BE2C (cell line): ENCODE data around the gene GLTP. TPM values are rescaled to one million over a fixed set of nuclear protein-coding genes. Genes with fewer than 3 reads are reported as not detected.
"Not testable (repeated sequence)": the region's sequence is repeated elsewhere in the genome, so short reads cannot be mapped to it uniquely, and the experiment has no call there.

Experiments
- DNase-seq: peaks from one replicate; pipeline ENCODE4 v3.0.0-alpha.2; 2020
- H3K27me3 ChIP-seq: fragments of 250-450 bp; sonication (Bioruptor Pico); 2 replicates; pipeline ENCODE4 v1.5.1; 2020; ENCODE audit warnings: mild to moderate bottlenecking
- H3K36me3 ChIP-seq: fragments of 250-450 bp; sonication (Bioruptor Pico); 2 replicates; pipeline ENCODE4 v1.5.1; 2020; ENCODE audit warnings: mild to moderate bottlenecking
- H3K4me1 ChIP-seq: fragments of 250-450 bp; sonication (Bioruptor Pico); 2 replicates; pipeline ENCODE4 v1.5.1; 2020
- H3K4me3 ChIP-seq: 2 replicates; pipeline ENCODE4 v1.5.1; 2011; ENCODE audit warnings: low read depth, low read length
- H3K9me3 ChIP-seq: fragments of 250-450 bp; sonication (Bioruptor Pico); 2 replicates; pipeline ENCODE4 v1.5.1; 2020
- CTCF ChIP-seq: IDR thresholded peaks from 2 replicates; pipeline ENCODE4 v1.5.1; 2012; ENCODE audit warnings: mild to moderate bottlenecking, low read depth, low read length
- polyA plus RNA-seq: library from polyadenylated mRNA; unstranded; fragments of >200 nt; gene quantifications from one replicate; pipeline ENCODE4 v1.2.1, GENCODE V29; 2012; ENCODE audit warnings: low read depth, missing spikeins; ENCODE audit not compliant: insufficient read length, insufficient read depth

Gene GLTP, protein sequence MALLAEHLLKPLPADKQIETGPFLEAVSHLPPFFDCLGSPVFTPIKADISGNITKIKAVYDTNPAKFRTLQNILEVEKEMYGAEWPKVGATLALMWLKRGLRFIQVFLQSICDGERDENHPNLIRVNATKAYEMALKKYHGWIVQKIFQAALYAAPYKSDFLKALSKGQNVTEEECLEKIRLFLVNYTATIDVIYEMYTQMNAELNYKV
- 29.7 TPM for polyA plus RNA-seq

- H3K27me3 ChIP-seq = peaks cover 44% of the 10 kb centered on the region
- peak within 1 kb of the TSS; percentile 80 for H3K4me3 ChIP-seq
- H3K36me3 ChIP-seq = no peaks in the 10 kb centered on the region
- peak; percentile 90 for DNase-seq
- H3K4me1 ChIP-seq = peaks cover 4% of the 10 kb centered on the region
- peak; percentile 14; the same call in 1 of the 2 replicates for TF ChIP-seq CTCF
- no peaks in the 10 kb centered on the region; the same call in 1 of the 2 replicates for H3K9me3 ChIP-seq
Observed at GRCh38 chr12:109880043-109880931, at the start of gene GLTP. Gene GLTP (minus strand): TSS chr12:109880541. CDS start chr12:109880374, 167 bp downstream.

DNA sequence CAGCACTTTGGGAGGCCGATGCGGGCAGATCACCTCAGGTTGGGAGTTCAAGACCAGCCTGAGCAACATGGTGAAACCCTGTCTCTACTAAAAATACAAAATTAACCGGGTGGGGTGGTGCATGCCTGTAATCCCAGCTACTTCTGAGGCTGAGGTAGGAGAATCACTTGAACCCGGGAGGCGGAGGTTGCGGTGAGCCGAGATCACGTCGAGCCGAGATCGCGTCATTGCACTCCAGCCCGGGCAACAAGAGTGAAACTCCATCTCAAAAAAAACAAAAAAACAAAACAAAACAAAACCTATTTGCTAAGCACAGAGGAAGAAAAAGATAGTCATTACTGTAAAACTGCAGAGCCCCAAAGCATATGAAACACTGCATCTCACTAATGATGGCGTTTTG, 49.0 kb upstream of the GLTP start:
- H3K27me3 ChIP-seq, H3K9me3 ChIP-seq, DNase-seq, H3K4me3 ChIP-seq, H3K4me1 ChIP-seq: not testable (repeated sequence)
- peaks cover 19% of the 10 kb centered on the region for H3K36me3 ChIP-seq

- Histone ChIP-seq H3K4me1 (no peaks in the 10 kb centered on the region), H3K9me3 (no peaks in the 10 kb centered on the region), H3K27me3 (no peaks in the 10 kb centered on the region), H3K36me3 (peaks cover 19% of the 10 kb centered on the region), H3K4me3 (no peak overlapping the region)
- DNase-seq = no peak
- TF ChIP-seq CTCF = no peak
Observed at GRCh38 chr12:109928058-109928656, 47.8 kb upstream of the GLTP start.

DNA sequence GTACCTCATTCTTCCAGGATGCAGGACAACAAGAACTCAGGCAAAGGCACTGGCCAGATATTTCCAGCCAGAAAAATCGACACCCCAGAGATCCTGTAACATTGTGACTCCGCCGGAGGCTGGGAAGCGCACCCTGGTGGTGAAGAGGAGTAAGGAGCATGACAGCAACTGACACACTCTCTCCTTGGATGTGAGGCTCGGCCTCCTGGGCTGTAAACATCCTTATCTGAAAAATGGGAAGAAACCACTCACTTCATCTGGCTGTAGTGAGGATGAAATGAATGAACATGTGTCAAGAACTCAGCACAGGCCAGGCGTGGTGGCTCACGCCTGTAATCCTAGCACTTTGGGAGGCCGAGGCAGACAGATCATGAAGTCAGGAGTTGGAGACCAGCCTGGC, 47.3 kb upstream of the GLTP start:
- Histone ChIP-seq H3K4me1 (no peaks in the 10 kb centered on the region), H3K9me3 (no peaks in the 10 kb centered on the region), H3K27me3 (no peaks in the 10 kb centered on the region), H3K4me3 (no peak overlapping the region), H3K36me3 (peaks cover 15% of the 10 kb centered on the region)
- peak; percentile 60 for DNase-seq
- TF ChIP-seq CTCF = peak; percentile 86

- Histone ChIP-seq H3K36me3 (peaks cover 6% of the 10 kb centered on the region), H3K4me1 (no peaks in the 10 kb centered on the region), H3K27me3 (no peaks in the 10 kb centered on the region), H3K9me3 (no peaks in the 10 kb centered on the region), H3K4me3 (no peak overlapping the region)
- DNase-seq = no peak
- no peak for TF ChIP-seq CTCF
Observed at GRCh38 chr12:109926488-109927210, 46.3 kb upstream of the GLTP start.

DNA sequence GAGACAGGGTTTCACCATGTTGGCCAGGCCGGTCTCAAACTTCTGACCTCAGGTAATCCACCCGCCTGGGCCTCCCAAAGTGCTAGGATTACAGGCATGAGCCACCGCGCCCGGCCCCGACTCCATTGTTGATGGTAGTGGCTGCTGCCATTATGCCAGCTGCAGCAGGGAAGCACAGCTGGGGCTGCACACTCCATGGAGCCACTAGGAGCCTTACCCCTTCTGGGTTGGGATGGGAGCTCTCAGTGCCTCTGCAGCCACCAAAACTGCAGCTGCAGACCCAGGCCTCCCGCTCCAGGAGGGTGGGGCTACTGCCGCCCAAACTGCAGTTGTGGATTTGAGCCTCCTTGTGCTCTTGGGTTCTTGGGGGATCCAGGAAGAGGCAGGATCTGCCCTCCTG, 45.7 kb upstream of the GLTP start:
- Histone ChIP-seq H3K27me3 (no peaks in the 10 kb centered on the region), H3K9me3 (no peaks in the 10 kb centered on the region), H3K4me1 (no peaks in the 10 kb centered on the region), H3K4me3 (no peak overlapping the region), H3K36me3 (peaks cover 2% of the 10 kb centered on the region; the same call in 1 of the 2 replicates)
- DNase-seq = no peak
- TF ChIP-seq CTCF = no peak
